Measurements from ENCODE around the gene C1orf159. TPM values are rescaled to one million over a fixed set of nuclear protein-coding genes. Genes with fewer than 3 reads are reported as not detected.

Gene C1orf159
- total and polyA plus RNA-seq, 2 of the 8 experiments (the other 6 are each of a cell fraction or from before 2014, with no cell fraction given), result 10.0 to 10.9 TPM

- TF ChIP-seq EP300 (IDR thresholded peaks at IDR 0.05; ENCODE audit: borderline replicate concordance in 1 of 2, low read depth in 2 of 2, low read length in 2 of 2) (no peak), ATF3 (IDR thresholded peaks at IDR 0.05; ENCODE audit: insufficient read depth, low read depth, low read length) (no peak), SP4 (IDR thresholded peaks at IDR 0.05; ENCODE audit: low read length) (no peak), SP1 (IDR thresholded peaks at IDR 0.05; ENCODE audit: low read depth, low read length) (no peak), BRCA1 (IDR thresholded peaks at IDR 0.05; ENCODE audit: low read depth, low read length) (no peak), KDM1A (IDR thresholded peaks at IDR 0.05; ENCODE audit: borderline replicate concordance, low read length) (no peak), CEBPB (IDR thresholded peaks at IDR 0.05; ENCODE audit: low read depth, low read length) (no peak), HDAC2 (IDR thresholded peaks at IDR 0.05; ENCODE audit: borderline replicate concordance in 1 of 2, low read depth in 2 of 2, low read length in 2 of 2) (no peak), NANOG (IDR thresholded peaks at IDR 0.05; ENCODE audit: insufficient read depth, low read depth, low read length, poor library complexity, severe bottlenecking) (no peak), SIX5 (IDR thresholded peaks at IDR 0.05; ENCODE audit: low read depth, low read length) (no peak)
- TF ChIP-seq, protein P1, sequence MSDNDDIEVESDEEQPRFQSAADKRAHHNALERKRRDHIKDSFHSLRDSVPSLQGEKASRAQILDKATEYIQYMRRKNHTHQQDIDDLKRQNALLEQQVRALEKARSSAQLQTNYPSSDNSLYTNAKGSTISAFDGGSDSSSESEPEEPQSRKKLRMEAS (IDR thresholded peaks at IDR 0.05), result no peak
These were observed 29.1 kb upstream of the C1orf159 start (continued) for GRCh38 chr1:1144843-1145546.

All from H1 (cell line).